Stimulated activated naive B cell treated with anti-CD40 and anti-IgM and Interleukin-4, amounts not matched to agents 10 μg/mL and 1 μg/mL and 100 μg/mL, for 72 hours (primary cell): ENCODE measurements around the gene COX8A.

Experiments
- ATAC-seq, 2 donors: fragments of 150-1000 bp; cut with Tn5 transposase; replicated peaks; 2 replicates each; pipeline ENCODE4 v1.10.0; 2021; ENCODE audit warnings: moderate library complexity in 1 of 2
- DNase-seq: peaks from one replicate; pipeline ENCODE4 v3.0.0; 2021
- H3K27ac Mint-ChIP-seq: one replicate; pipeline ENCODE4 v1.8.0; 2022; ENCODE audit warnings: mild to moderate bottlenecking, mixed read lengths
- H3K27me3 Mint-ChIP-seq, 2 donors: one replicate each; pipeline ENCODE4 v1.8.0; 2022; ENCODE audit warnings: mixed read lengths in 2 of 2
- H3K36me3 Mint-ChIP-seq, 2 donors: one replicate each; pipeline ENCODE4 v1.8.0; 2022; ENCODE audit warnings: mixed read lengths in 2 of 2, mild to moderate bottlenecking in 1 of 2
- H3K4me1 Mint-ChIP-seq, 2 donors: one replicate each; pipeline ENCODE4 v1.8.0; 2022; ENCODE audit warnings: mixed read lengths in 2 of 2, mild to moderate bottlenecking in 1 of 2
- H3K4me3 Mint-ChIP-seq, 2 donors: one replicate each; pipeline ENCODE4 v1.8.0; 2022; ENCODE audit warnings: mild to moderate bottlenecking in 2 of 2, mixed read lengths in 2 of 2, moderate library complexity in 1 of 2
- H3K9me3 Mint-ChIP-seq, 2 donors: one replicate each; pipeline ENCODE4 v1.8.0; 2022; ENCODE audit warnings: mixed read lengths in 2 of 2, mild to moderate bottlenecking in 1 of 2

Gene COX8A

DNA sequence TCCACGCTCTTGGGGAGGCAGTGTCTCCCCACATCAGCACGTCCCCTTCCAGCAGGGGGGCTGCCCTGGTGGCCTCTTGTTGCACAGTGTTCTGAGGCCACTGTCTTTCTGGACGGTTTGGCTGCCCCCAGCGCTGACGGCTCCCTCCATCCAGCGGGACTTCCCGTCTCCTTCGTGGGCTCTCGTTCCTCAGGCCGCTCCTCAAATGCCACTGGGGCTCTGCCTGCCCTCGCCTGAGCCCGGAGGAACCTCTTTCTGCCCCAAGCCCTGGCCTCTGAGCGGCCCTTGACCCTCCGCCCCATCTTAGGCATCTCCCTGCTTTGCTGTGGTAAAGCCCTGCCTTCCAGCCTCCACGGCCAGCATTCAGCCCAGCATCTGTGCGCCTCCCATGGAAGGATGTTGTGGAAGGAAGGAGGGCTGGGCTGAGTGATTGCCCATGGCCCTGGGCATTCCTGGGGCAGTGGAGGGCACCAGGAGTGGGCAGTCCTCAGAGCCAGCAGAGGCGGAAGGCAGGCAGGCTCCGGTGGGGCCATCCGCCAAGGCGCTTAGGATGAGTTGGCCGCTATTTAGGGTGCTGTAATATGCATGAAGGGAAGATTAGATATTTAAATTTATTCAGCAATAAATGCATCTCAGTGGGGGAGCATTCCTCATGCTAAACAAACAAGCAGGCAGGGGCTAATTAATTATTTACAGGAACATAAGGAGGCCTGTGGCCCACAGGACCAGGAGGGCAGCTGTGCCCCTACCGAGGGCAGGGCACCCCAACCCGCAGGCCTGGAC is 29.6 kb downstream of the COX8A start:
- Mint-ChIP-seq H3K4me1 (peaks cover 22 to 55% of the 10 kb centered on the region in 2 donors), H3K27me3 (peaks cover 42 to 59% of the 10 kb centered on the region in 2 donors), H3K4me3 (no peak overlapping the region), H3K27ac (no peak overlapping the region), H3K9me3 (no peaks in the 10 kb centered on the region), H3K36me3 (peaks cover 5 to 6% of the 10 kb centered on the region in 2 donors)
- ATAC-seq (no peak), DNase-seq (no peak)

- no peak overlapping the region for H3K4me3 Mint-ChIP-seq
Measured at GRCh38 chr11:64004590-64004984, 30.2 kb downstream of the COX8A start.

DNA sequence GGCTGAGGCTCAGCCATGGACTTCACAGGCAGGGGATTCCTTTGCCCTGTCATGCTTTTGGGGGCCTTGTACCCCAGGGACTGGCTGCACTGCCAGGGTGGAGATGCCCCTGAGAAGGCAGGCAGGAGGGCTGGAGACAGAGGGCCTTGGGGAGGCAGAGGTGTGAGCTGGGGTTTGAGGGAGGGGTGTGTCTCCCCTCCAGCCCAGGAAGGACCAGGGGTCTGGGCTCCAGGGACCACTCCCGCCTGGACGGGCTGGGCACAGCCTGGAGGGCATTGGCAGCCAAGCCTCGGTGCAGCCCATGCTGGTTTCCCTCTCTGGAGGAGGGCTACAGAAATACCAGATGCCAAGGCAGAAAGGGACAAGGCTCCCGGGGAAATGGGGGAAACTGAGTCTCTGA is 31.3 kb downstream of the COX8A start:
- H3K9me3 Mint-ChIP-seq = peaks cover 7 to 8% of the 10 kb centered on the region in 2 donors

More at GRCh38 chr11:64004590-64004984, 30.2 kb downstream of the COX8A start:
- peaks cover 4% of the 10 kb centered on the region in 2 donors for H3K36me3 Mint-ChIP-seq
- H3K4me1 Mint-ChIP-seq = peaks cover 22 to 49% of the 10 kb centered on the region in 2 donors
- no peak overlapping the region for H3K27ac Mint-ChIP-seq
- no peak for DNase-seq
- H3K27me3 Mint-ChIP-seq = peaks cover 42 to 63% of the 10 kb centered on the region in 2 donors
- no peak for ATAC-seq
- H3K9me3 Mint-ChIP-seq = no peaks in the 10 kb centered on the region

DNA sequence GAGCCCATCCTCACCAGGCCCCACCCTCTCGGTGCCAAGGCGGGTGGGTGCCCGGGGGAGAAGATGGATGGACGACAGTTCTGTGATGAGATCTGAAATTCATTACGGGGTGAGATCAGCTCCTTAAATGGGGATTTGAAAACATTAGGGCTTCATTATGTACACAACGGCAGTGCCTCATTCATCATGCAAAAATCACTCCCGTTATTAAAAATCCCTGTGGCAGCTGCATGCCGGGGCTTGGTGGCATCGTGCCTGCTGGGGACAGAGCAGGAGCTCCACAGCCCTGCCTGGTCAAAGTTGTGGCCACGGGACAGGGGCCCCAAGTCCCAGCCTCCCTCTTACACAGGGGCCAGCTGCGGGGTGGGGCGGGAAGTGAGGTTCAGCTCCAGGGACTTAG is 32.0 kb downstream of the COX8A start:
- H3K4me3 Mint-ChIP-seq = no peak overlapping the region
- peaks cover 19 to 35% of the 10 kb centered on the region in 2 donors for H3K4me1 Mint-ChIP-seq
- H3K27ac Mint-ChIP-seq = no peak overlapping the region
- DNase-seq = no peak
- no peak for ATAC-seq
- H3K9me3 Mint-ChIP-seq = peaks cover 13 to 14% of the 10 kb centered on the region in 2 donors
- peaks cover 56 to 72% of the 10 kb centered on the region in 2 donors for H3K27me3 Mint-ChIP-seq
- peaks cover 10 to 19% of the 10 kb centered on the region in 2 donors for H3K36me3 Mint-ChIP-seq

More for the DNA sequence above, 31.3 kb downstream of the COX8A start:
- Mint-ChIP-seq H3K36me3 (peaks cover 10 to 12% of the 10 kb centered on the region in 2 donors), H3K4me3 (no peak overlapping the region), H3K27ac (no peak overlapping the region), H3K27me3 (peaks cover 52 to 72% of the 10 kb centered on the region in 2 donors), H3K4me1 (peaks cover 21 to 42% of the 10 kb centered on the region in 2 donors)
- DNase-seq (no peak), ATAC-seq (no peak)

GRCh38 chr11:64007160-64007628 is 32.8 kb downstream of the COX8A start:
- no peak for DNase-seq
- Mint-ChIP-seq H3K9me3 (peaks cover 13 to 14% of the 10 kb centered on the region in 2 donors), H3K27me3 (peaks cover 51 to 67% of the 10 kb centered on the region in 2 donors), H3K4me1 (peaks cover 17 to 28% of the 10 kb centered on the region in 2 donors), H3K27ac (peak overlapping the region; percentile 57), H3K4me3 (peak overlapping the region; percentile 78 to 81), H3K36me3 (peaks cover 10 to 19% of the 10 kb centered on the region in 2 donors)
- ATAC-seq = peak; percentile 19 to 29

DNA sequence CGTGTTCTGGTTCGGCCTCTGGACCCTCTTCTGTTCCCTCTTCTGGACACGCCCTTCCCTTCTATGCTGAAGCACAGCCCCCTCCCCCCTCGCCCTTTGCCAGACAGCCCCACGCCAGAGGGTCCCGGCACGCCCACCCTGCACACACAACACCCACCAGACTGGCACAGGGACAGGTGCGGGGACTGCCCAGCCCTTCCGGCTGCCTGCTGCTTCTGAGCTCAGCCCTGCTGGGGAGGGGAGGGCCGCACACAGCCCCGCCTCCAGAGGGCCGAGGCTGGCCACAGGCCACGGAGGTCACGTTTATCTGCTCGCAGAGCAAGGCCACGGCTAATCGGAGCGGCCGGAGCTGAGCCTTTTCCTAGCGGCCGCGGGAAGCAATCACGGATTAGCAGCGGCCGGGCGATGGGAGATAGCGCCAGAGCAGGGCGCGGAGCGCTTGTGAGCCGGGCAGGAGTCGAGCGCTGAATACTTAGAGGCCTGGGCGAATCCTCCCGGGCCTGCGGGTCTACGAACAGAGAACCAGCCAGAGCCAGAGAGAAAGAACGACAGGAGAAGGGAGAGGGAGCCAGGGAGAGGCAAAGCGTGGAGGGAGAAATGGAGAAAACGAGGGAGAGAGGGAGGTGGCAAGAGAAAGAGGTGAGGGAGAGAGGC is 33.3 kb downstream of the COX8A start:
- H3K27ac Mint-ChIP-seq = no peak overlapping the region
- H3K9me3 Mint-ChIP-seq = peaks cover 13 to 14% of the 10 kb centered on the region in 2 donors
- no peak for DNase-seq
- peaks cover 15 to 22% of the 10 kb centered on the region in 2 donors for H3K4me1 Mint-ChIP-seq
- ATAC-seq = peak; percentile 71 to 78
- H3K4me3 Mint-ChIP-seq = peak overlapping the region; percentile 78 to 81
- peaks cover 10 to 19% of the 10 kb centered on the region in 2 donors for H3K36me3 Mint-ChIP-seq
- H3K27me3 Mint-ChIP-seq = peaks cover 51 to 61% of the 10 kb centered on the region in 2 donors

DNA sequence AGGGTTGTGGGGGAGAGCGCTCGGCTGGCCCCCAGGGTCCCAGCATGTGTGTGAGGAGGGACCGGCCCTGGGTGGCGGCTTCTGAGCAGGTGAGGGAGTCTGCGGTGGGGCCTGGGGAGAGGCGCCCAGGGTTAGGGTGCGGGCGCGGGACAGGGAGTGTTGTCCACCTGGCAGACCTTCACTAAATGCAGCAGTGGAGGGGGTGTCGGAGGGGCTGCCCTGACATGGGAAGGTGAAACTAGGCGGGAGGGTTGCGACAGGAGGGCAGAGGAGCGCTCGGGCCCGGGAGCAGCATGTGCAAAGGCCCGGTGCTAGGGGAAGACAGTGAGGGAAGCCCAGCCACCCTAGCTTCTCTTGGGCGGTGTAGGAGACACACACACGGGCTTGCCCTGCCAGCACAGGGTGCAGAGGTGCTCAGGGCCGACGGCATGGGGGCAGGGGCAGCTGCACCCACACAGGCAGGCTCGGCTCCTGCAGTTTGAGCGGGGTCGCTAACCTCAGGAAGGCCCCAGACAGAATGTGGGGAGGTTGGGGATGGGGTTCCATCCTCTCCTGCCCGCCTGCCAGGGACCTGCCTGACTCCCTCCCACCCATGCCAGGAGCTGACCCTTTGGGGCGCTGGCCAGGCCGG is 34.0 kb downstream of the COX8A start:
- H3K36me3 Mint-ChIP-seq = peaks cover 10 to 19% of the 10 kb centered on the region in 2 donors
- H3K27ac Mint-ChIP-seq = no peak overlapping the region
- ATAC-seq (no peak), DNase-seq (no peak)
- H3K4me3 Mint-ChIP-seq = peak overlapping the region; percentile 78 to 81
- peaks cover 15 to 21% of the 10 kb centered on the region in 2 donors for H3K4me1 Mint-ChIP-seq
- peaks cover 51 to 60% of the 10 kb centered on the region in 2 donors for H3K27me3 Mint-ChIP-seq
- peaks cover 13 to 14% of the 10 kb centered on the region in 2 donors for H3K9me3 Mint-ChIP-seq

DNA sequence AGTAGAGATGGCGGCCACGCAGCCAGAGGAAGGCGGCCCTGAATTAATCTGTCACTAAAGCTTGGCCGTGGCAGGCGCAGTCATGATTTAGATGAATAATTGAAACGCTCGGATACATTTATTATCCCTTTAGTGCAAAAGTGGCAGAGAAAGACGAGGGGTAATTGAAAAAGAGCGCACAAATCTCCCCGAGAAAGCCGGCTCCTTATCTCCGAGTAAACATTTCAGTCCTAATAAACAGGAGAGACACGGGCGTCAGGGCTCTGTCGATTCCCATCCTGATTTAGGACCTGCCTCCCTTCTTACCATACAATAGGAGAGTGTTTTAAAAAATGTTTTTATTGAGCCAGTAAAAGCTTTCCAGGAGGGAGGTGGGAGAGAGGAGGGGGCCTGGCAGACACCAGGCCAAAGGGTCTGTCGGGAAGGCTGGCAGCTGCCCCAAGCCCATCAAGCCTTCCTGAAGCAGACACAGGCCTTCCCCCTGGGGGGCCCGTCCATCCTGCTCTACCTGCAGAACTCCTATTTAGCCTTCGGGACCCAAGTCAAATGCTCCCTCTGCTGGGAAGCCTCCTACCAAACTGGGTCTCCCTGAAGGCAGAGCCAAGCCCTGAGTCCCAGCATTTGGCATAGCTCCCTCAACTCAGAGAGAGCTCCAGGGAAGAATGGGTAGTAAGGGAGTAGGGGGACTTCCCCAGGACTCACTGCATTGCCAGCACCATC is 34.7 kb downstream of the COX8A start:
- Mint-ChIP-seq H3K36me3 (peaks cover 12 to 19% of the 10 kb centered on the region in 2 donors), H3K4me3 (no peak overlapping the region), H3K27me3 (peaks cover 51 to 60% of the 10 kb centered on the region in 2 donors), H3K9me3 (peaks cover 13 to 14% of the 10 kb centered on the region in 2 donors), H3K27ac (no peak overlapping the region), H3K4me1 (peaks cover 15 to 21% of the 10 kb centered on the region in 2 donors)
- DNase-seq (no peak), ATAC-seq (no peak)

- peaks cover 13 to 14% of the 10 kb centered on the region in 2 donors for H3K9me3 Mint-ChIP-seq
- peaks cover 12 to 19% of the 10 kb centered on the region in 2 donors for H3K36me3 Mint-ChIP-seq
- H3K4me3 Mint-ChIP-seq = no peak overlapping the region
- DNase-seq = no peak
- H3K27me3 Mint-ChIP-seq = peaks cover 48 to 60% of the 10 kb centered on the region in 2 donors
- H3K27ac Mint-ChIP-seq = no peak overlapping the region
- ATAC-seq = no peak
- H3K4me1 Mint-ChIP-seq = peaks cover 15 to 21% of the 10 kb centered on the region in 2 donors
Measured at GRCh38 chr11:64009710-64010109, 35.3 kb downstream of the COX8A start.

DNA sequence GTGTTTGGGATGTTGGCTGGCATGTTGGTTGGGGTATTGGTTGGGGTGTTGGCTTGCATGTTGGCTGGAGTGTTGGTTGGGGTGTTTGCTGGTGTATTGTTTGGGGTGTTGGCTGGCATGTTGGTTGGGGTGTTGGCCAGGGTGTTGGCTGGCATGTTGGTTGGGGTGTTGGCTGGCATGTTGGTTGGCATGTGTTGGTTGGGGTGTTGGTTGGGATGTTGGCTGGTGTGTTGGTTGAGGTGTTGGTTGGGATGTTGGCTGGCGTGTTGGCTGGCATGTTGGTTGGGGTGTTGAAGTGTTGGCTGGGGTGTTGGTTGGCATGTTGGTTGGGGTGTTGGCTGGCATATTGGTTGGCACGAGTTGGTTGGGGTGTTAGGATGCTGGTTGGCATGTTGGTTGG is 36.4 kb downstream of the COX8A start:
- no peak for ATAC-seq
- no peak overlapping the region for H3K4me3 Mint-ChIP-seq

GRCh38 chr11:64011371-64011770 is 37.0 kb downstream of the COX8A start:
- Mint-ChIP-seq H3K27me3 (peaks cover 38 to 48% of the 10 kb centered on the region in 2 donors), H3K9me3 (peaks cover 13 to 14% of the 10 kb centered on the region in 2 donors), H3K36me3 (peaks cover 12 to 19% of the 10 kb centered on the region in 2 donors), H3K27ac (no peak overlapping the region), H3K4me1 (peaks cover 15 to 20% of the 10 kb centered on the region in 2 donors), H3K4me3 (no peak overlapping the region)
- ATAC-seq (no peak), DNase-seq (no peak)

More for the DNA sequence above, 36.4 kb downstream of the COX8A start:
- peaks cover 15 to 21% of the 10 kb centered on the region in 2 donors for H3K4me1 Mint-ChIP-seq
- peaks cover 42 to 53% of the 10 kb centered on the region in 2 donors for H3K27me3 Mint-ChIP-seq
- peaks cover 13 to 14% of the 10 kb centered on the region in 2 donors for H3K9me3 Mint-ChIP-seq
- DNase-seq = no peak
- H3K27ac Mint-ChIP-seq = no peak overlapping the region
- H3K36me3 Mint-ChIP-seq = peaks cover 12 to 19% of the 10 kb centered on the region in 2 donors

- DNase-seq (no peak), ATAC-seq (no peak)
- no peak overlapping the region for H3K4me3 Mint-ChIP-seq
- peaks cover 19 to 28% of the 10 kb centered on the region in 2 donors for H3K27me3 Mint-ChIP-seq
- H3K36me3 Mint-ChIP-seq = peaks cover 7 to 15% of the 10 kb centered on the region in 2 donors
- peaks cover 0 to under 1% of the 10 kb centered on the region in 2 donors for H3K4me1 Mint-ChIP-seq
- H3K27ac Mint-ChIP-seq = no peak overlapping the region
- peaks cover 13 to 14% of the 10 kb centered on the region in 2 donors for H3K9me3 Mint-ChIP-seq
Measured at GRCh38 chr11:64013141-64013896, 38.9 kb downstream of the COX8A start.

DNA sequence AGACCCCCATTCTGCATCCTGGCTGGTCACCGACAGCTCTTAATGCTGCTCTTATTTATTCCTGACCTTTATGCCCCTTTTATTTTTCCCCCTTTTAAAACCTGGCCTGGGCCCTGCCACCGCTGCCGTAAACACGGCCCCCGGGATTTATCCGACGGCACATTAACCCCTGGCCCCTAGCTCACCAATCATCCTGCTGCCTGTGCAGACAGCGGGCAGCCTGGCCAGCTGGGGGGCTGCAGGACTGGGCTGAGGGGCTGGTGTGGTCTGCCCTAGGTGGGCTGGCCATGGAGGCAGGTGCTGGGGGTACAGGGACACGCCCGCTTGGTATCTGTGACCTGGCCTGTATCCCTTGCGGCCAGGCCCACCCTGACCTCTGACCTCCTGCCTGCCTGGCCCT is 39.9 kb downstream of the COX8A start:
- DNase-seq (no peak), ATAC-seq (no peak)
- Mint-ChIP-seq H3K4me3 (no peak overlapping the region), H3K27ac (no peak overlapping the region), H3K4me1 (no peaks in the 10 kb centered on the region), H3K9me3 (peaks cover 13 to 14% of the 10 kb centered on the region in 2 donors), H3K36me3 (peaks cover 7 to 15% of the 10 kb centered on the region in 2 donors), H3K27me3 (peaks cover 16 to 18% of the 10 kb centered on the region in 2 donors)
